Measurements from ENCODE around the gene ERN1. TPM values are rescaled to one million over a fixed set of nuclear protein-coding genes. Genes with fewer than 3 reads are reported as not detected.

The ERN1 gene
- total and polyA plus RNA-seq, 2 donors (not counting 3 experiments of a cell fraction or from before 2014, with no cell fraction given) = 9.1 to 21.5 TPM

GRCh38 chr17:64102627-64103390 lies 27.1 kb downstream of the ERN1 start:
- Histone ChIP-seq H3K9me1 (replicated peaks; ENCODE audit: control insufficient read depth, extremely low read depth, insufficient read depth, low read length) (no peaks in the 10 kb centered on the region), H3K36me3 (ENCODE audit: control insufficient read depth in 2 of 2, extremely low read depth in 1 of 2, insufficient read depth in 2 of 2, low read length in 2 of 2) (no peaks in the 10 kb centered on the region), H3K4me3 (replicated peaks in 1 of 3; ENCODE audit: insufficient read depth in 1 of 3, low read depth in 1 of 3, low read length in 3 of 3) (no peak overlapping the region), H3K27me3 (ENCODE audit: control insufficient read depth in 2 of 2, insufficient read depth in 2 of 2, low read length in 2 of 2) (no peaks in the 10 kb centered on the region), H4K20me1 (replicated peaks; ENCODE audit: control insufficient read depth, extremely low read depth, insufficient read depth, low read length) (no peaks in the 10 kb centered on the region), H3K9ac (replicated peaks; ENCODE audit: extremely low read depth, insufficient read depth, low read length) (no peak overlapping the region), H3K9me3 (replicated peaks; ENCODE audit: control insufficient read depth, insufficient read depth, low read length) (no peaks in the 10 kb centered on the region), H2AFZ (ENCODE audit: low read depth, low read length) (no peak overlapping the region), H3K27ac (ENCODE audit: insufficient read depth, low read depth, low read length) (no peak overlapping the region), H3K4me1 (ENCODE audit: control insufficient read depth, extremely low read depth, insufficient read depth, low read length) (peaks cover 11% of the 10 kb centered on the region), H3K4me2 (ENCODE audit: insufficient read depth, low read length) (no peak overlapping the region), H3K79me2 (ENCODE audit: control insufficient read depth, insufficient read depth, low read length) (no peaks in the 10 kb centered on the region)
- ChIA-PET CTCF (interaction anchor here (1.5 to 2.5 kb wide), 5 partner anchors 11 to 31 kb away, joined by 4 to 18 read pairs (median 5); no protein-coding TSS in a partner anchor), POLR2A (interaction anchor here (1.0 kb wide), 1 partner anchor 27 kb away, joined by 3 read pairs; no protein-coding TSS in a partner anchor)
- no TSS peak for BruUV-seq (replicated peaks)
- TF ChIP-seq MAX (IDR thresholded peaks at IDR 0.05; ENCODE audit: insufficient read depth, insufficient read length) (no peak), JUN (IDR thresholded peaks at IDR 0.05; ENCODE audit: borderline replicate concordance, insufficient read depth, insufficient read length, low read depth) (no peak)
- dilution Hi-C loops (cut with MboI; ENCODE audit: extremely low pct_ligation_motif_present, low sequenced_read_pairs) = no loop called here
- DNase-seq (ENCODE audit: low read depth, low spot score) = no peak
- FAIRE-seq = no peak
- intact Hi-C loops (cut with micrococcal nuclease) = no loop called here

GRCh38 chr17:64099543-64099942 lies 30.4 kb downstream of the ERN1 start:
- Histone ChIP-seq H3K4me3 (replicated peaks in 1 of 3; ENCODE audit: insufficient read depth in 1 of 3, low read depth in 1 of 3, low read length in 3 of 3) (no peak overlapping the region), H3K9ac (replicated peaks; ENCODE audit: extremely low read depth, insufficient read depth, low read length) (no peak overlapping the region), H3K9me3 (replicated peaks; ENCODE audit: control insufficient read depth, insufficient read depth, low read length) (no peaks in the 10 kb centered on the region), H4K20me1 (replicated peaks; ENCODE audit: control insufficient read depth, extremely low read depth, insufficient read depth, low read length) (no peaks in the 10 kb centered on the region), H3K27me3 (ENCODE audit: control insufficient read depth in 2 of 2, insufficient read depth in 2 of 2, low read length in 2 of 2) (no peaks in the 10 kb centered on the region), H2AFZ (ENCODE audit: low read depth, low read length) (no peak overlapping the region), H3K9me1 (replicated peaks; ENCODE audit: control insufficient read depth, extremely low read depth, insufficient read depth, low read length) (no peaks in the 10 kb centered on the region), H3K27ac (ENCODE audit: insufficient read depth, low read depth, low read length) (no peak overlapping the region), H3K4me2 (ENCODE audit: insufficient read depth, low read length) (no peak overlapping the region), H3K36me3 (ENCODE audit: control insufficient read depth in 2 of 2, extremely low read depth in 1 of 2, insufficient read depth in 2 of 2, low read length in 2 of 2) (no peaks in the 10 kb centered on the region), H3K4me1 (ENCODE audit: control insufficient read depth, extremely low read depth, insufficient read depth, low read length) (peaks cover 30% of the 10 kb centered on the region), H3K79me2 (ENCODE audit: control insufficient read depth, insufficient read depth, low read length) (no peaks in the 10 kb centered on the region)
- ChIA-PET CTCF (no interaction called here), POLR2A (no interaction called here)
- DNase-seq (ENCODE audit: low read depth, low spot score) (no peak), FAIRE-seq (no peak)
- TF ChIP-seq POLR2A (IDR thresholded peaks at IDR 0.05; ENCODE audit: low read depth, low read length) (no peak), POLR2AphosphoS5 (IDR thresholded peaks at IDR 0.05; ENCODE audit: insufficient read depth, low read depth, low read length) (no peak), CTCF (IDR thresholded peaks at IDR 0.05; ENCODE audit: extremely low read depth in 1 of 2, insufficient read depth in 1 of 2, low read depth in 1 of 2, low read length in 2 of 2) (no peak), MAX (IDR thresholded peaks at IDR 0.05; ENCODE audit: insufficient read depth, insufficient read length) (no peak), GATA2 (IDR thresholded peaks at IDR 0.05; ENCODE audit: insufficient read depth, insufficient read length, low read depth, low read length) (no peak), EZH2 (IDR thresholded peaks at IDR 0.05; ENCODE audit: borderline replicate concordance, low read depth, low read length, severe bottlenecking) (no peak), JUN (IDR thresholded peaks at IDR 0.05; ENCODE audit: borderline replicate concordance, insufficient read depth, insufficient read length, low read depth) (no peak), MYC (IDR thresholded peaks at IDR 0.05; ENCODE audit: low read depth, low read length) (no peak), FOS (IDR thresholded peaks at IDR 0.05; ENCODE audit: borderline replicate concordance, insufficient read depth, low read length) (no peak)
- BruUV-seq (replicated peaks) = no TSS peak
- intact Hi-C loops (cut with micrococcal nuclease) (no loop called here), dilution Hi-C loops (cut with MboI; ENCODE audit: extremely low pct_ligation_motif_present, low sequenced_read_pairs) (no loop called here)
